Fibroblast of skin of abdomen (primary cell): Measurements from ENCODE around the gene FFAR3.
"Not testable (repeated sequence)": the region's sequence is repeated elsewhere in the genome, so short reads cannot be mapped to it uniquely, and the experiment has no call there.

Experiments
- DNase-seq: peaks from one replicate; pipeline ENCODE4 v3.0.0-alpha.2; 2013

Gene FFAR3

DNA sequence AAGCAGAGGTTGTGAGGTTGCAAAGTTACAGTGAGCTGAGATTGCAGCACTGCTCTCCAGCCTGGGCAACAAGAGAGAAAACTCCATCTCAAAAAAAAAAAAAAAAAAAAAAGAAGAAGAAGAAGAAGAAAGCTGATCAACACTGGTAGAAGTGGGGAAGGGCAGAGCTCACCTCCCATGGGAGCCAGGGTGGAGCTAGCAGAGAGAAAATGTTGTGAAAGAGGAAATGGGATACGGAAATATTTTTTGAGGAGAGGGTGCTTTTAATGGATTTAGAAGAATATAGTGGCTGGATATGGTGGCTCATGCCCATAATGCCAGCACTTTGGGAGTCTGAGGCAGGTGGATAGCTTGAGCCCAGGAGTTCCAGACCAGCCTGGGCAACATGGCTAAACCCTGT, 19.4 kb downstream of the FFAR3 start:
- DNase-seq, result no peak

DNA sequence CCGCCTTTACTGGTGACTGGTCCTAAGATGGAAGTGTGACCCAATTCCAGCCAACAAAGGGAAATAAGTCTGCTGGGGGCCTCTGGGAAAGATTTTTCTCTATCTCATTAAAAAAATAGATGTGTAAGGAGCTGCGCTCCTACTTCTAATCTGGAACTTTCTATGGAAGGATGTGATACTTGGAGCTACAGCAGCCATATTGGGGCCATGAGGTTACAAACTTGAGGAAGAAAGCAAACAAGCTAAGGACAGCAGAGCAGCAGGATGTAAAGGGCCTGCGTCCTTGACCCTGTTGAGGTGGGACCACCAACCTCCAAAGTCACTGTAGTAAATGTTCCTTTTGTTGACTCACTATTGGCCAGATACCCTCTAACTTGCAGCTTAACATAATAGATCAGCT, 20.1 kb downstream of the FFAR3 start:
- no peak for DNase-seq

DNA sequence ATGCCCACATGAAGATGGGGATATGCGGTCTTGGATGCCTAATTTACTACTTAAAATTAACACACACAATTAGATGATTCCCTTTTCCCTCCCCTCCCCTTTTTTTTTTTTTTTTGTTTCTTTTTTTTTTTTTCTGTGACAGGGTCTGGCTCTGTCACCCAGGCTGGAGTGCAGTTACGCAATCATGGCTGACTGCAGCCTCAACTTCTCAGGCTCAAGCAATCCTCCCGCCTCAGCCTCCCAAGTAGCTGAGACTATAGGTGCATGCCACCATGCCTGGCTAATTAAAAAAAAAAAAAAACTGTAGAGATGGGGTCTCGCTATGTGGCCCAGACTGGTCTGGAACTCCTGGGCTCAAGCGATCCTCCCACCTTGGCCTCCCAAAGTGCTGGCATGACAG, 21.3 kb downstream of the FFAR3 start:
- DNase-seq, result not testable (repeated sequence)

DNA sequence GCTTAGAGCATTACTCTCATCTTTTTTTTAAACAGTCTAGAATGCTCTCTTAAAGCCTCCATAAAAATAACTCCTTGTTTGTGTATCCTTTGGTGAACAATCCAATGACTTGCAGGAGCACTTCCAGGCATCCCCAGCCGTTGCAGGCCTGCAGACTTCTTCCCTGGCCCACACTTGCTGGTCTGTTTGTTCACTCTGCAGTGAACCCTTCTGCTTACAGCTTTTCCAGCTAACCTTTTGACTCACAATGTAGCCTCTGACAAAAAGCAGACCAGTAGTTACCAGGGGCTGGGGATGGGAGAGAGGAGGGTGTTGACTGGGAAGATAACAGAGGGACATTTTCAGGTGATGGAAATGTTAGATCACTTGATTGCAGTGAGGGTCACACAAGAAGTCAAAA, 21.7 kb downstream of the FFAR3 start:
- no peak for DNase-seq

DNA sequence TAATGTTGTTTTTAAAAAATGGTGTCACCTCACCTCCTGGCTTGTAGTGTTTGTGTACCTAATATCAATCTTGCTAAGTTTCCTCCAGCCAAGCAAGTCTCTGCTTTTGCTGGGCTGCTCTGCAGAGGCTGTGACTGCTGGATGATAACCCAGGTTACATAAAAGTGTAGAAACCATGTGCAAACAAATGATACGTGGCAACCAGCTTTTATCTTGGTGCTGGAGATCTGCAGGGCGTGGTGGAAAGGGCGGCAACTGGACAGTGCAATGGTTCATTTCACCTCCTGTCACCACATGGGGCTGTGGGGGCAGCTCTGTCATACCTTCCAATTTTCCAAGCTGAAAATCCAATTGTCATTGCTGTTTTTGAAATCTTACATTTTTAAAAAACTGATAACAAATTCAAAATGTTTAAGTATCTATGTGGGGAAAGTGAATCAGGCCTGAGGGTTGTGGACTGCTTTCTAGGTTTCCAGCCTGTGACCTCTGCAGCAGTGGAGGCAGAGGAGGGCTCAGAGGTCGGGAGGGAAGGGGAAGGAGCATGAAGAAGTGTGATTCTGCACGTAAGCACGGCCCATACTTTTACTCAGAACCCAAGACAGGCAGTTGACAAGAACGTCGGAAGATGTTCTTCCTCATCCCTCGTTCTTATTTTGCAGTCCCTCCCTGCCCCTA, 22.3 kb downstream of the FFAR3 start:
- DNase-seq, result no peak

DNA sequence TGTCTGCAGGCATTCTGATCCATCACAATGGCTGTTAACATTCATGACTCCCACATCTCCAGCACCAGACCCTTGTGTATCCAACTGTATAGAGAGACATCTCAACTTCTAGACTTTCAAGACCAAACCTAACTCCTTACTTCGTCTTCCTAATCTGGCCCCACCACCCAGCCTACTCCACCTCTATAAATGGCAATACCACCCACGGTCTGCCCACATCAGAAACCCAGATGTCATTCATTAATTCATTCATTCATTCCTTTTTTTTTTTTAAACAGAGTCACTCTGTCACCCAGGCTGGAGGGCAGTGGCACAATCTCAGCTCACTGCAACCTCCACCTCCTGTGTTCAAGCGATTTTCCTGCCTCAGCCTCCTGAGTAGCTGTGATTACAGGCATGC, 23.1 kb downstream of the FFAR3 start:
- no peak for DNase-seq

DNA sequence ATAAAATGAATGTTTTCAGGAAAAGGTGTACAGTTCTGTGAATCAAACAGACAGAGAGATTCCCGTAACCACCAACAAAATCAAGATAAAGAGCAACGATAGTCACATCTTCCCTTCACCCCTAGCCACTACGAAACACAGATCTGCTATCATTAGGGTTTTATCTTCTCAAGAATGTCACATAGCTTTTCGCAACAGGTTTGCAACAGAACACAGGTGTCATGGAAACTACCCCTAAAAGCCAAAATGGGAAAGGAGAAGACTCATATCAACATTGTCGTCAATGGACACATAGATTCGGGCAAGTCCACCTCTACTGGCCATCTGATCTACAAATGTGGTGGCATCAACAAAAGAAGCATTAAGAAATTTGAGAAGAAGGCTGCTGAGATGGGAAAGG, 23.7 kb downstream of the FFAR3 start:
- no peak for DNase-seq

DNA sequence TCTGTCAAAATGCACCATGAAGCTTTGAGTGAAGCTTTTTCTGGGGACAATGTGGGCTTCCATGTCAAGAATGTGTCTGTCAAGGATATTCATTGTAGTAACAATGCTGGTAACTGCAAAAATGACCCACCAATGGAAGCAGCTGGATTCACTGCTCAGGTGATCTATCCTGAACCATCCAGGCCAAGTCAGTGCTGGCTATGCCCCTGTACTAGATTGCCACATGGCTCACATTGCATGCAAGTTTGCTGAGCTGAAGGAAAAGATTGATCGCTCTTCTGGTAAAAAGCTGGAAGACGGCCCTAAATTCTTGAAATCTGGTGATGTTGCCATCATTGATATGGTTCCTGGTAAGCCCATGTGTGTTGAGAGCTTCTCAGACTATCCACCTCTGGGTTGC, 25.3 kb downstream of the FFAR3 start:
- no peak for DNase-seq

DNA sequence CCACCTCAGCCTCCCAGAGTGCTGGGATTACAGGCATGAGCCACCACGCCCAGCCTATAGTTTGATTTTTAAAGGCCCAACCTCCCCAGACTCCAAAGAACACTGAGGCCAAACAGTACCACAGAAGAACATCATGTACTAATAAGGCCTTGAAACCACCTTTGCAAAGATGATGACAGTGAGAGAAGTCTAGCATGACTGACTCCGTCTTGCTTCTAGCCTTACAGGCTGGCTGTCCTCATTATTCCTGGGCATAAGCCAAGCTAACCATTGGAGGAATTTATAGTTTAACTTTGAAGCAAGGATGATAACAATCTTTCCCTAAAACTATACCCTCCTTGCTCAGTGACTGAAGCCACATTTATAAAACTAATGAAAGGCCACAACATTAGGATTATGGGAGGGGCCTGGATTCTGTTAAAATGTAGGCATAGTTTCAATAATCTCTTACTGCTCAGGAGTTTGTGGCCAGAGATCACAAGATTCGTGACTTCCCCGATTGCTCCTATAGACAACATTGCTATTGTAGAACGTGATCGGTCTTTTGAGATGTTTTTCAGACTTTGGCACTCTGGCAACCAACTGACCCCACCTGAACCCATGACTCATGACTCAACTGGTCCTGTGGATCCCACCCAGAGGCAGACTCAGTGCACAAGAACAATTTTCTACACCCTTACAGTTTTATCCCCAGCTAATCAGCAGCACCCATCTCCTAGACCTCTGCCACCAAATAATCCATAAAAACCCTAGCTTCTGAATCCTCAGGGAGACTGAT, 30.2 kb downstream of the FFAR3 start:
- no peak for DNase-seq

DNA sequence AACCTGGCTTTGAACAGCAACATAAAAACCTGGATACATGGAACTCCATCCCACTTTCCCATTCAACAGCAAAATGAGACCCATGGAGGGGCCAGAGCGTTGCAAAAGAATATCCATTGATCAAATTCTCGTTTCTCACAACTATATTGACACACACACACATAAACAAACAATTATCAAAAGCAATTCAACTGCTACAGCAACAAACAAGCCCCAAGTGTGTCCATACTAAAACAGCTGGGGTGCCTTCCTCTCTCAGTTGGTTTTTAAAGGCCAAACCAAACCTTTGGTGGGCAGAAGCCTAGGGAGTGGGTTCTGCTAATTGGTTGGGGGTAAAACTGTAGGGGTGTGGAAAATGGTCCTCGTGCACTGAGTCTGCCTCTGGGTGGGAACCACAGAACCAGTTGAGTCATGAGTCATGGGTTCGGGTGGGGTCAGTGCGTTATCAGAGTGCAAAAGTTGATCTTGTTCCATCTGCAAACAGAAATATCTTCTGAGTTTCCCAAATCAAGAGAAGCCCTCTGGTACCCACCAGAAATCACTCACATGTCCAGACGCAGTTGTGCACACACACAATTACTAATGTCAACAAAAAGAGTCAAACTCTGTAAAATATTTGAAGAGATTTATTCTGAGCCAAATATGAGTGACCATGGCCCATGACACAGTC, 31.1 kb downstream of the FFAR3 start:
- DNase-seq, result no peak

DNA sequence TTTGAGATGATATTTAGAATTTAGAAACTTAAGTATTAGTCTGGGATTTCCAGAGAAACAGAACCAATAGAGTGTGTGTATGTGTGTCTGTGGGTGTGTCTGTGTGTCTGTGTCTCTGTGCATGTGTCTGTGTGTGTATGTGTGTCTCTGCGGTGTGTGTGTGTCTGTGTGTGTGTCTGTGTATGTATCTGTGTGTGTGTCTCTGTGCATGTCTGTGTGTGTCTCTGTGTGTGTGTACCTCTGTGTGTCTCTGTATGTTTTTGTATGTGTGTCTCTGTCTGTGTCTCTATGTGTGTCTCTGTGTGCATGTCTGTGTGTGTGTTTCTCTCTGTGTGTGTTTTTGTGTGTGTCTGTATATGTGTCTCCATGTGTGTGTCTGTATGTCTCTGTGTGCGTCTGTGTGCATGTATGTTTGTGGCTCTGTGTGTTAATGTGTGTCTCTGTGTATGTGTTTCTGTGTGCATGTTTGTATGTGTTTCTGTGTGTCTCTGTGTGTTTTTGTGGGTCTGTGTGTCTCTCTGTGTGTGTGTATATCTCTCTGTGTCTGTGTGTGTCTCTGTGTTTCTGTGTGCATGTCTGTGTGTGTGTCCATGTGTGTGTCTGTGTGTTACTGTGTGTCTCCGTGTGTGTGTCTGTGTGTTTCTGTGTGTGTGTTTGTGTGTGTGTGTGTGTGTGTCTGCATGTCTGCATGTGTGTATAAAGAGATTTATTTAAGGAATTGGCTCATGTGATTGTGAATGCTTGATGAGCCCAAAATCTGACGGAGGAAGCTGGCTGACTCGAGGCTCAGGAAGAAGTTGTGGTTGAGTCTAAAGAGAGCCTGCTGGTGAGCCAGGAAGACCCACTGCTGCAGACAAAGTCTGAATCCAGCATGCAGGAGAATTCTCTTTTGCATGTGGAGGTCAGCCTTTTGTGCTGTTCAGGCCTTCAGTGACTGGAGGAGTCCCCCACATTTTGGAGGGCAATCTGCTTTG, 34.8 kb downstream of the FFAR3 start:
- no peak for DNase-seq

DNA sequence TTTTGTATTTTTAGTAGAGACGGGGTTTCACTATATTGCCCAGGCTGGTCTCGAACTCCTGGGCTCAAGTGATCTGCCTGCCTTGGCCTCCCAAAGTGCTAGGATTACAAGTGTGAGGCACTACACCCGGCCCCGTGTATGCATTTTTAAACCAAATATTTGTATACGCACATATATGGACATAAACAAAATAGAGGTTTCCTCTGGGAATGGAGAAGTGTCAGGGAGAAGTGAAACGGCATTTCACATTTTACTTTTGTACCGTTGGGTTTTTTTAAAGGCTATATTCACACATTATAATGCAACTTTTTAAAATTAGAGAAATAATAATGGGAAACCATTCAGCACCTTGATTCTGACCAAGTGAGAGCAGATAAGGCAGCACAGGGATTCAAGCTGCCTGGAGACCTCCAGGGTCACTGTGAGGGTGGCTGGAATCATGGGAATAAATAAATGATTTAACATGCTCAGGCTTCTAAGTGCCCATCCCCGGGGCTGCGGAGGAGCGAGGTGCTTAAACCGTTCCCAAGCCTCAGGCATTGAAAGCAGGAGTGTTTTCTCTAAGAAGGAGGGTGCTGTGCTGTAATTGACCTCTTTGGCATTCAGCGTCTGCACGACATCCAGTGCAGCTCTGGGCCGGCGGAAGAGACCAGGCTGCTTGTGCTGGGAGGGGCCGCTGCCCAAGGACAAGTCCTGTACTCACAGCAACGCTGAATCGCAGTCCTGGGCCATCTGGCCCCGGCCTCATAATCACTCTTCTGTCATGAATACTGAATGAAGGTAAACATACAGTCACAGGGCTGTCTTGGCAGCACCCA, 37.3 kb downstream of the FFAR3 start:
- DNase-seq, result no peak

DNA sequence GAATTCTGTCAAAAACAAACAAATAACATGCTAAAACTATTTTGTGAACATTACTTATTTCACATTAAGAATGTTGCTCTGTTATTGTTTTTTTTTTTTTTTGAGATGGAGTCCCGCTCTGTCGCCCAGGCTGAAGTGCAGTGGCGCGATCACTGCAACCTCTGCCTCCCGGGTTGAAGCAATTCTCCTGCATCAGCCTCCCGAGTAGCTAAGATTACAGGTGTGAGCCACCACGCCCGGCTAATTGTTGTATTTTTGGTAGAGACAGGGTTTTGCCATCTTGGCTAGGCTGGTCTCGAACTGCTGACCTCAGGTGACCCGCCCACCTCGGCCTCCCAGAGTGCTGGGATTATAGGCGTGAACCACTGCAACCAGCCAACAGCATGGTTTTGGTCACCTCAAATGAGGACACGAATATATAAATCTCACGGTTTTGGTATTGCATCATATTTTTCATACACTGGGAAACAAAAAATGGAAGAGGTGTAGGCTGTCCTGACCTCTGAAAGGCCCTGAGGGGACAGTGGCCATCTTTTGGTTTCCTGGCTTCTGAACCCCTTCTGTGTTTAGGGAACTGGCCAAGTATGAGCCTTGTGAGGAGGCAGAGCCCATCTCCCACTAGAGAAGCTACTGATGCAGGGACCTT, 38.1 kb downstream of the FFAR3 start:
- no peak for DNase-seq

DNA sequence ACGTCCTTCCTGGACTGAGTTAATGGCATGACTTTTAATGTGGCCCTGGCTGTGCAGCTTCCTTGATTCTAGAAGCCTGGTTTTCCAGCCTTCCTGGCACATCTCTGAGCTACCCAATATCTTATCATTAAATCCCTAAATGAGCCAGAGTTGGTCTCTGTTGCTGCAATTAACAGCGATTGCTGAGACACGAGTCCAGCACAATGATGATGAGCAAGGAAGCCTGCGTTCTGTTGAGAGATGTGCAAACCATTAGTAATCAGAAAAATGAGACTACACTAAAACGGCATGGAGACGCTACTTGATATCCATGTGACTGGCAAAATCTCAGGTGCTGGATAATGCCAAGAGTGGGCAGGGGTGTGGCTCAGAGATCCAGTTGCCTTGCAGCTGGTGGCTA, 38.8 kb downstream of the FFAR3 start:
- no peak for DNase-seq

DNA sequence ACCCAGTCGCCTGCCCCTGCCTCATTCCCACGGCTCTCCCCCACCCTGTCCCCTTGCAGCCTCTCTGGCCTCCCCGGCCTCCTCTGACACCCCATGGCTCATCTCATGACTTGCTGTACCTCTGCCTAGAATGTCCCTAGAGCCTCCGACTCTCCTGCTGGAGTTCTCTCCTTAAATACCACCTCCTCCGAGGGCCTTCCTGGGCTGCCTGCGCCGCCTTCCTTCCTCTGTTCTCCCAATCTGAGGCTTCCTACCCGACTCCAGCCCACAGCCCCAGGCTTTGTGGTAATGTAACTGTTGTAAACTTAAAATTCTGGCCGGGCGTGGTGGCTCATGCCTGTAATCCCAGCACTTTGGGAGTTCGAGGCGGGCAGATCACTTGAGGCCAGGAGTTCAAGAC, 40.3 kb downstream of the FFAR3 start:
- DNase-seq, result no peak

DNA sequence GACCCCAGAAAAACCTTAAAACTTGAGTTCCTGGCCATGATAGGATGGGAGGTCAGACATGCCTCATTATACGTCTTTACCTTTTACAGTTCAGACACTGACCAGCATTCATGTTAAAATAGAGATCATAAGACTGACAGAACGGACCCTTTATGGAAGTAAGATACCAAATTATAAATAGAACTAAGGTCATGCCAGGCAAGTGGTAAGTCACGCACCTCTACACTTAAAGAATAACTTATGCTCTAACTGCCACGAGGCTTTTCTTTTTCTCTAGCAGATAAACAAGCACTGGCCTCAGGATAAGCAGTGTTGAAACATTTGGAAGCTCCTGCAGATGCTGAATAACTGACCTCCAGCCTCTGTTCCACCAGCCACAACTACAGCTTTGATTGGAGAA, 41.0 kb downstream of the FFAR3 start:
- no peak for DNase-seq

DNA sequence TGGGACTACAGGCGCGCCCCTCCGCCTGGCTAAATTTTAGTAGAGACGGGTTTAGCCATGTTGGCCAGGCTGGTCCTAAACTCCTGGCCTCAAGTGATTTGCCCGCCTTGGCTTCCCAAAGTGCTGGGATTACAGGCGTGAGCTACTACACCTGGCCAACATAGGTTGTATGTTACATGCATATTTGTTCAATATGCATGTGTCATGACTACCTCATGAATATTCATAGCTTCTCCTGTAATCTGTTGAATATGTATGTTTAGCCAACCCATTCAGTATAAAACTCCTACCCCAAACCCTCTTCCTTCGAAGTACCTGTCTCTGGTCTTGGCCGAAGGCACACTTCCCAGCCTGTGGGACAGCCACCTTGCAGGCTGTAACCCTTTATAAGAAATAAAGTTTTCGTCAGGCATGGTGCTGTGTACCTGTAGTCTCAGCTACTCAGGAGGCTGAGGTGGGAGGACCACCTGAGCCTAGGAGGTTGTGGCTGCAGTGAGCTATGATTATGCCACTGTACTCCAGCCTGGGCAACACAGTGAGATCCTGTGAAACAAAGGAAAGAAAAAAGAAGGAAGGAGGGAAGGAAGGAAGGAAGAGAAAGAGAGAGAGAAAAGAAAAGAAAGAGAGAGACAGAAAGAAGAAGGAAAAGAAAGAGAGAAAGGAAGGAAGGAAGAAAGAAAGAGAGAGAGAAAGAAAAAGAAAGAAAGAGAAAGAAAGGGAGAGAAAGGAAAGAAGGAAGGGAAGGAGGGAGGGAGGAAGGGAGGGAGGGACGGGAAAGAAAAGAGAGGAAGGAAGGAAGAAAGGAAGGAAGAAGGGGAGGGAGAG, 41.9 kb downstream of the FFAR3 start:
- DNase-seq, result no peak

DNA sequence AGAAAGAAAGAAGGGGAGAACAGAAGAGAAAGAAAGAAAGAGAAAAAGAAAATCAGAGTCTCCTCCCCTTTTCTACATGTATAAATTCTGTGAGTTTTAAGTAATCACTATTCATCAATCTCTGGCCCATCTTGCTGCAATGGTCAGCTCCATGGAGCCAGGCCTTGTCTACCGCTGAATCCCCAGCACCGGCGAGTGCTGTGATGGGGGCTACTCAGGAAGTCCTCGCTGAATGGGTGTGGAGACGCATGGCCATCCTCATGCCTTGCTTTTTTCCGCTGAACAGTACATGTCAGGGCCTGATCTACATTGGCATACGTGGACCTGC, 42.5 kb downstream of the FFAR3 start:
- no peak for DNase-seq

DNA sequence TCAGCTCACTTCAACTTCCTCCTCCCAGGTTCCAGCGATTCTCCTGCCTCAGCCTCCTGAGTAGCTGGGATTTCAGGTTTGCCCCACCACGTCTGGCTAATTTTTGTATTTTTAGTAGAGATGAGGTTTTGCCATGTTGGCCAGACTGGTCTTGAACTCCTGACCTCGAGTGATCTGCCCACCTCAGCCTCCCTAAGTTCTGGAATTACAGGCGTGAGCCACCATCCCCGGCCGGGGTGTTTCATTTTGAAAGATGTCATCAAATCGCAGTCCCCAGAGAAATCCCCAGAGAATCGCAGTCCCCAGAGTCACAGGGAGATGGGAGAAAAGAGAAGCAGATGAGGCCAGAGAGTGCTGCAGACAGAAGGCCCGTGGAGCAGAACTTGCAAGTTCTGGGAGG, 43.2 kb downstream of the FFAR3 start:
- not testable (repeated sequence) for DNase-seq

DNA sequence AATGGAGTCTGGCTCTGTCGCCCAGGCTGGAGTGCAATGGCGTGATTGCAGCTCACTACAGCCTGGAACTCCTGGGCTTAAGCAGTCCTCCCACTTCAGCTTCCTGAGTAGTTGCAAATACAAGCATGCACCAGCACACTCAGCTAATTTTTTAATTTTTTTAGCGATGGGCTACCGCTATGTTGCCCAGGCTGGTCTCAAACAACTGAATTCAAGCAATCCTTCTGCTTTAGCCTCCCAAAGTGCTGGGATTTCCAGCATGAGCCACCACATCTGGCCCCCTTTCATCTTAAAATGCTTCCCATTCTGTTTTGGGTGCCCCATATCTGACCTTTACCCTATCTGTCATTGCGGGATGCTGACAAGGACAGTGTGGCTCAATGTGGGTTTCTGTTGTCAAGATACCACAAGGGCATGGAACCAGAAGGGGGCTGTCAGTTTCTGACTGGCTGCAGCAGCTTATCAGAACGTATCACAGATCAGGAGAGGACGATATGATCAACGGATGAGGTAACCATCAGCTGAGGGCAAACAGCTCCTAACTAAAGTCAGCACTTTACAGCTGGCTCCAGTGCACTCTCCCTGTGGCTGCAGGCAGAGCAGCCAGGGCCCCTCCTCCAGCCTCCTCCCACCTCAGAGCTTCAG, 45.0 kb downstream of the FFAR3 start:
- DNase-seq, result no peak
